Spleen (tissue), 7 donors: Measurements from ENCODE around the gene ERC1.

Experiments used
- CTCF ChIP-seq, 11 experiments: fragments of 200-600 bp in 7 of 11; fragments of 450-650 bp in 4 of 11; sonication (generic) in 4 of 11; IDR thresholded peaks in 8 of 11; conservative IDR thresholded peaks in 3 of 11; 1 replicate in 7 of 11; 2 replicates in 4 of 11; pipeline versions ENCODE4 v1.4.0 to v1.8.0; 2016 to 2021; ENCODE audit warnings: antibody characterized with exemption in 11 of 11, inconsistent platforms in 4 of 11, mild to moderate bottlenecking in 1 of 11
- POLR2A ChIP-seq, 3 donors: fragments of 450-650 bp; IDR thresholded peaks; one replicate each; pipeline ENCODE4 v1.5.1; 2017; ENCODE audit warnings: antibody characterized with exemption in 3 of 3, mild to moderate bottlenecking in 1 of 3
- donor health status: DM: no; HTN: no; CAD: no; lungs with moderate emphysema.
- donor health status: DM: no; HTN: no; CAD: no.
- donor health status: DM: no; HTN: no; CAD: no.

DNA sequence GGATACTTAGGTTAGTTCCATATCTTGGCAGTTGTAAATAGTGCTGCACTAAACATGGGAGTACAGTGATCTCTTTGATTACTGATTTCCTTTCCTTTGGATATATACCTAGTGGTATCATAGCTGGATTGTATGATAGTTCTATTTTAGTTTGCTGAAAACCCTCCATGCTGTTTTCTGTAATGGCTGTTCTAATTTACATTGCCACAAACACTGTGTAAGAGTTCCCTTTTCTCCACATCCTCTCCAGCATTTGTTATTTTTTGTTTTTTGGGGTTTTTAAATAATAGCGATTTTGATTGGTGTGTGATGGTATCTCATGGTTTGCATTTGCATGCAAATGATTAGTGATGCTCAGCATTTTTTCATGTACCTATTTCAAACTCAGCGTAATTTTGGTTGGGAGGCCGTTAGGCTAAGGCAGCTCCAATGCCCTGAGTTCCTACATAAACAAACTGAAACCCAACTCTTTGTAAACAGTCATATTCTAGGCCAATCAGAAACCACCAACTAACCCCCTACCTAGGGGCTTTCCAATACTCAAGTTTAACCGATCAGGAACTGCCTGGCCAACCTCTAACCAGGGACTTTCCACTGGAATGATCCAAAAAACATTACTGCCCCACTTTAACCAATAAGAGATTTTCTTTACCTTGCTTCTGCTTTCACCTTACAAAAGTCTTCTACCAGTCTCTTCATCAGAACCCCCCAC lies 431.7 kb downstream of the ERC1 start:
- TF ChIP-seq CTCF (IDR thresholded peaks at IDR 0.05 in 8 of 11, conservative IDR thresholded peaks at IDR 0.05 in 3 of 11) (no peak), POLR2A (IDR thresholded peaks at IDR 0.05) (no peak)
